Peyer's patch (tissue), 4 donors: ENCODE measurements around the gene CCDC85C.

Source experiments
- CTCF ChIP-seq, 6 experiments: fragments of 450-650 bp in 4 of 6; fragments of 200-600 bp in 2 of 6; sonication (generic) in 1 of 6; IDR thresholded peaks; one replicate each; pipeline ENCODE4 v1.5.1; 2017 to 2019; ENCODE audit warnings: antibody characterized with exemption in 6 of 6, mild to moderate bottlenecking in 3 of 6, moderate library complexity in 1 of 6
- POLR2A ChIP-seq, 2 donors: fragments of 450-650 bp; IDR thresholded peaks; one replicate each; pipeline ENCODE4 v1.5.1; 2017; ENCODE audit warnings: antibody characterized with exemption in 2 of 2, mild to moderate bottlenecking in 2 of 2, moderate library complexity in 2 of 2

- TF ChIP-seq CTCF (IDR thresholded peaks at IDR 0.05) (no peak), POLR2A (IDR thresholded peaks at IDR 0.05) (no peak)
Measured at GRCh38 chr14:99525699-99526080, 78.3 kb downstream of the CCDC85C start.
